ENCODE measurements around the gene FHIT. TPM values are rescaled to one million over a fixed set of nuclear protein-coding genes. Genes with fewer than 3 reads are reported as not detected.

Gene FHIT
- total RNA-seq, 2 experiments from 2014 or later, result 86.0 to 90.6 TPM

GRCh38 chr3:61157414-61157813 lies 93.8 kb downstream of the FHIT start:
- ChIA-PET POLR2A (no interaction called here), CTCF (no interaction called here)
- Mint-ChIP-seq H3K4me3 (no peak overlapping the region), H3K9me3 (no peaks in the 10 kb centered on the region), H3K27me3 (no peaks in the 10 kb centered on the region), H3K36me3 (ENCODE audit: low read depth) (no peaks in the 10 kb centered on the region), H3K4me1 (ENCODE audit: low read depth) (peaks cover 7% of the 10 kb centered on the region), H3K27ac (no peak overlapping the region)
- H3K27ac ChIP-seq (ENCODE audit: low read depth in 1 of 2, low read length in 2 of 2), result no peak overlapping the region
- H3K4me3 ChIP-seq (ENCODE audit: low read length), result no peak overlapping the region
- intact Hi-C loops (cut with DNase I, micrococcal nuclease), result no loop called here
- H3K9me3 ChIP-seq (ENCODE audit: control insufficient read depth in 1 of 2, insufficient read depth in 1 of 2, low read length in 2 of 2), result no peaks in the 10 kb centered on the region
- DNase-seq, result no peak
- H3K4me1 ChIP-seq (ENCODE audit: insufficient read depth, low read length), result no peaks in the 10 kb centered on the region
- H3K27me3 ChIP-seq (ENCODE audit: control insufficient read depth in 1 of 2, insufficient read depth in 2 of 2, low read length in 2 of 2), result no peaks in the 10 kb centered on the region
- no peaks in the 10 kb centered on the region for H3K36me3 ChIP-seq (ENCODE audit: insufficient read depth, low read length)
- TF ChIP-seq CTCF (IDR thresholded peaks at IDR 0.05), result no peak
- no peak for ATAC-seq (ENCODE audit: poor library complexity)

GRCh38 chr3:61155701-61156292 lies 95.5 kb downstream of the FHIT start:
- no peak for TF ChIP-seq CTCF (IDR thresholded peaks at IDR 0.05)
- no peak for ATAC-seq (ENCODE audit: poor library complexity)
- H3K27me3 Mint-ChIP-seq, result no peaks in the 10 kb centered on the region
- H3K4me3 ChIP-seq (ENCODE audit: low read length), result no peak overlapping the region
- H3K27ac Mint-ChIP-seq, result no peak overlapping the region
- ChIA-PET POLR2A (no interaction called here), CTCF (no interaction called here)
- no peaks in the 10 kb centered on the region for H3K36me3 Mint-ChIP-seq (ENCODE audit: low read depth)
- no peaks in the 10 kb centered on the region for H3K9me3 ChIP-seq (ENCODE audit: control insufficient read depth in 1 of 2, insufficient read depth in 1 of 2, low read length in 2 of 2)
- H3K4me3 Mint-ChIP-seq, result no peak overlapping the region
- H3K27me3 ChIP-seq (ENCODE audit: control insufficient read depth in 1 of 2, insufficient read depth in 2 of 2, low read length in 2 of 2), result no peaks in the 10 kb centered on the region
- H3K4me1 Mint-ChIP-seq (ENCODE audit: low read depth), result peaks cover 7% of the 10 kb centered on the region
- intact Hi-C loops (cut with DNase I, micrococcal nuclease), result no loop called here
- DNase-seq, result no peak
- H3K36me3 ChIP-seq (ENCODE audit: insufficient read depth, low read length), result no peaks in the 10 kb centered on the region
- no peaks in the 10 kb centered on the region for H3K9me3 Mint-ChIP-seq
- H3K4me1 ChIP-seq (ENCODE audit: insufficient read depth, low read length), result no peaks in the 10 kb centered on the region
- no peak overlapping the region for H3K27ac ChIP-seq (ENCODE audit: low read depth in 1 of 2, low read length in 2 of 2)

GRCh38 chr3:61154457-61155198 lies 96.6 kb downstream of the FHIT start:
- H3K9me3 Mint-ChIP-seq, result no peaks in the 10 kb centered on the region
- Histone ChIP-seq H3K9me3 (ENCODE audit: control insufficient read depth in 1 of 2, insufficient read depth in 1 of 2, low read length in 2 of 2) (no peaks in the 10 kb centered on the region), H3K27me3 (ENCODE audit: control insufficient read depth in 1 of 2, insufficient read depth in 2 of 2, low read length in 2 of 2) (no peaks in the 10 kb centered on the region), H3K27ac (ENCODE audit: low read depth in 1 of 2, low read length in 2 of 2) (no peak overlapping the region), H3K4me1 (ENCODE audit: insufficient read depth, low read length) (no peaks in the 10 kb centered on the region), H3K4me3 (ENCODE audit: low read length) (no peak overlapping the region), H3K36me3 (ENCODE audit: insufficient read depth, low read length) (no peaks in the 10 kb centered on the region)
- ATAC-seq (ENCODE audit: poor library complexity) (no peak), DNase-seq (no peak)
- H3K27ac Mint-ChIP-seq, result no peak overlapping the region
- H3K36me3 Mint-ChIP-seq (ENCODE audit: low read depth), result no peaks in the 10 kb centered on the region
- H3K4me3 Mint-ChIP-seq, result no peak overlapping the region
- intact Hi-C loops (cut with DNase I, micrococcal nuclease), result no loop called here
- H3K4me1 Mint-ChIP-seq (ENCODE audit: low read depth), result peaks cover 7% of the 10 kb centered on the region
- no peak for TF ChIP-seq CTCF (IDR thresholded peaks at IDR 0.05)
- H3K27me3 Mint-ChIP-seq, result no peaks in the 10 kb centered on the region
- ChIA-PET POLR2A (no interaction called here), CTCF (no interaction called here)

Measured in CD4-positive, alpha-beta T cell (primary cell).